Karpas-422 (cell line): Measurements from ENCODE around the gene HSF4. TPM values are rescaled to one million over a fixed set of nuclear protein-coding genes. Genes with fewer than 3 reads are reported as not detected.
A peak's percentile ranks its signal among the peaks of the same experiment; 100 is the strongest.

Experiments
- DNase-seq: peaks from one replicate; pipeline ENCODE4 v3.0.0-alpha.2; 2015
- H2AFZ ChIP-seq: fragments of 200-600 bp; sonication (generic); 2 replicates; pipeline ENCODE4 v1.6.1; 2014; ENCODE audit warnings: antibody characterized with exemption, low read length, mixed read lengths
- H3K27ac ChIP-seq: fragments of 200-600 bp; sonication (generic); 2 replicates; pipeline ENCODE4 v1.5.1; 2014; ENCODE audit warnings: mild to moderate bottlenecking, low read length, moderate library complexity
- H3K27me3 ChIP-seq: fragments of 200-600 bp; sonication (generic); 2 replicates; pipeline ENCODE4 v1.6.1; 2014; ENCODE audit warnings: low read length, mixed read lengths
- H3K36me3 ChIP-seq: fragments of 200-600 bp; sonication (generic); 2 replicates; pipeline ENCODE4 v1.6.1; 2014; ENCODE audit warnings: low read length, mixed read lengths; ENCODE audit not compliant: insufficient read depth
- H3K4me1 ChIP-seq: fragments of 200-600 bp; sonication (generic); 2 replicates; pipeline ENCODE4 v1.6.1; 2014; ENCODE audit warnings: mild to moderate bottlenecking, low read length, mixed read lengths
- H3K4me2 ChIP-seq: fragments of 200-600 bp; sonication (generic); 2 replicates; pipeline ENCODE4 v1.6.1; 2014; ENCODE audit warnings: low read length, low read depth, mild to moderate bottlenecking; ENCODE audit not compliant: poor library complexity, severe bottlenecking
- H3K4me3 ChIP-seq: fragments of 200-600 bp; sonication (generic); 2 replicates; pipeline ENCODE4 v1.5.1; 2014; ENCODE audit warnings: mild to moderate bottlenecking, antibody characterized with exemption, low read length, mixed read lengths
- H3K79me2 ChIP-seq: fragments of 200-600 bp; sonication (generic); 2 replicates; pipeline ENCODE4 v1.6.1; 2014; ENCODE audit warnings: mild to moderate bottlenecking, low read length, mixed read lengths
- H3K9ac ChIP-seq: fragments of 200-600 bp; sonication (generic); 2 replicates; pipeline ENCODE4 v1.6.0; 2014; ENCODE audit warnings: low read length
- H3K9me2 ChIP-seq: fragments of 200-600 bp; sonication (generic), shearing (Covaris generic); replicated peaks from 2 replicates; pipeline ENCODE4 v1.6.0; 2014; ENCODE audit warnings: mild to moderate bottlenecking, low read length, moderate library complexity; ENCODE audit not compliant: insufficient read depth
- H3K9me3 ChIP-seq: fragments of 300-700, 200-600 bp; sonication (generic); 2 replicates; pipeline ENCODE4 v1.6.1; 2014; ENCODE audit warnings: low read length, mixed read lengths
- H4K20me1 ChIP-seq: fragments of 200-600 bp; sonication (generic); 2 replicates; pipeline ENCODE4 v1.6.1; 2014; ENCODE audit warnings: mild to moderate bottlenecking, antibody characterized with exemption, low read length, low read depth; ENCODE audit not compliant: insufficient read depth
- total RNA-seq: library from RNA; depleted of rRNA; stranded (reverse); fragments of >200 nt; shearing (Covaris generic); gene quantifications from 2 replicates; pipeline ENCODE4 v1.2.3, GENCODE V29; 2014; ENCODE audit warnings: low replicate concordance

Gene HSF4
- total RNA-seq, 1 experiment from 2014 or later, result 12.4 TPM

DNA sequence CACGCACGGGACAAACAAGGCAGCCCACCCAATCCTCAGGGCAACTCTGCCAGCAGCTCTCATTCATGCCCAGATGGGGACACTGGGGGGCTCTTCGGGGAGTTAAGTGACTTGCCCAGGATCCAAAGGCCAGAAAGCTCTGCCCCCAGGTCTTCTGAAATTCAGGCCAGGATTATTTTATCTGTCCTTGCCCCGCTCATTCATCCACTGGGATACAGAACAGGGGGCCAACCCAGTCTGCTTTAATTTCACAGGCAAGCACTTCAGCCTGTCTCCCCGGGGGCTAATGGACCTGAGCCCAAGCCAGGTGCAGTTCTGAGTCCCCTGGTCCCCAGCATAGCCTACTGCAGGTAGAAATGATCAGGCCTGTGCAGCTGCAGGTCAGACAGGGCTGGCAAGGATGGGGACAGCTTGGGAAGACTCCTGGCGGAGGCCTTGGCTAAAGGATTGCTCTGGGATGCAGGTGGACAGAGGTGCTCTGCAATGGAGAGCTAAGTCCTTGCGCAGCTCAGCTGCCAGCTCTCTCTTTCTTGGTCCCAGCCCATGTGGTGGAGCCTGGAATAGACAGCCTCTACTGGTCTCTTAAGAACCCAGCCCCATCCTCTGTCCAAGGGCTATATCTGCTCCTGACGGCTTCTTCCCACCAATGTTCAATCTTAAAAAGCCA lies 13.0 kb upstream of the HSF4 start:
- H3K79me2 ChIP-seq, result no peaks in the 10 kb centered on the region
- H3K9me2 ChIP-seq, result no peaks in the 10 kb centered on the region
- peaks cover 24% of the 10 kb centered on the region; the same call in 1 of the 2 replicates for H4K20me1 ChIP-seq
- H3K27ac ChIP-seq, result no peak overlapping the region
- H2AFZ ChIP-seq, result no peak overlapping the region
- H3K4me1 ChIP-seq, result peaks cover 7% of the 10 kb centered on the region
- no peak overlapping the region for H3K9ac ChIP-seq
- H3K9me3 ChIP-seq, result no peaks in the 10 kb centered on the region
- no peak overlapping the region for H3K4me3 ChIP-seq
- no peaks in the 10 kb centered on the region; the same call in 1 of the 2 replicates for H3K36me3 ChIP-seq
- no peaks in the 10 kb centered on the region for H3K27me3 ChIP-seq
- DNase-seq, result no peak
- H3K4me2 ChIP-seq, result no peak overlapping the region

DNA sequence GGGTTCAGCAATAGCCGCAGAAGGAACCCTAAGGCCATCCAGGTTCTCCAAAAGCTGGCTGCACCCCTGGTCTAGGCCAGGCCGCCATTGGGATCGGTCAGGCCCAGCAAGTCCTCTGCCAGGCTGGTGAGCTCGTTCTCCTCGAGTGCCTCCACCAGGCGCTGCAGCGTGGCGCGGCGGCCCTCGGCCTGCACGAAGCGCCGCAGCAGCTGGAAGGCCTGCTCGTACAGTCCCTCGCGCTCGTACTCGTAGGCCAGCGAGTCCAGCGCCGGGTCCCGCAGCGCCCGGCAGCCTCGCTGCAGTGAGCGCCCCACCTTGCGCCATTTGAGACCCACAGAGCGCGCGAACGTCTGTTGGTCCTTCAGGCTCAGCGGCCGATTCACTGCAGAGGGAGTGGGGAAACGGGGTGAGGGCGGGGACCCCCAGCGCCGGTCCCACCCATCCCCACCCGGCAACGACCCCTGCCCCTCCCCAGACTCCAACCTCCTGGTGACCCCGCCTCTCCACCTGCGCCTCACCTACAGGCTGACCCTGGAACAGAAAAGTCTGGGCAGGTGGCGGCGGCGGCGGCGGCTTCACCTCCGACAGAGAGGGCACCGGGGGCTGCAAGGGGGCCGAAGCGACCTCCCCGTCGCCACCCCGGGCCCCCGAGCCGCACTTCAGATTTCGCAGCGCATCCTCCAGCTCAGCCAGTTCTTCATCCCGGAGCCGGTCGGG lies 9.8 kb upstream of the HSF4 start:
- no peaks in the 10 kb centered on the region for H3K36me3 ChIP-seq
- DNase-seq, result no peak
- H3K9me3 ChIP-seq, result no peaks in the 10 kb centered on the region
- H3K27me3 ChIP-seq, result no peaks in the 10 kb centered on the region
- H3K9me2 ChIP-seq, result no peaks in the 10 kb centered on the region
- no peaks in the 10 kb centered on the region for H3K79me2 ChIP-seq
- H2AFZ ChIP-seq, result no peak overlapping the region
- no peak overlapping the region for H3K9ac ChIP-seq
- peaks cover 20% of the 10 kb centered on the region for H3K4me1 ChIP-seq
- H3K4me2 ChIP-seq, result no peak overlapping the region
- H4K20me1 ChIP-seq, result peaks cover 32% of the 10 kb centered on the region; the same call in 1 of the 2 replicates
- H3K27ac ChIP-seq, result no peak overlapping the region
- no peak overlapping the region for H3K4me3 ChIP-seq

DNA sequence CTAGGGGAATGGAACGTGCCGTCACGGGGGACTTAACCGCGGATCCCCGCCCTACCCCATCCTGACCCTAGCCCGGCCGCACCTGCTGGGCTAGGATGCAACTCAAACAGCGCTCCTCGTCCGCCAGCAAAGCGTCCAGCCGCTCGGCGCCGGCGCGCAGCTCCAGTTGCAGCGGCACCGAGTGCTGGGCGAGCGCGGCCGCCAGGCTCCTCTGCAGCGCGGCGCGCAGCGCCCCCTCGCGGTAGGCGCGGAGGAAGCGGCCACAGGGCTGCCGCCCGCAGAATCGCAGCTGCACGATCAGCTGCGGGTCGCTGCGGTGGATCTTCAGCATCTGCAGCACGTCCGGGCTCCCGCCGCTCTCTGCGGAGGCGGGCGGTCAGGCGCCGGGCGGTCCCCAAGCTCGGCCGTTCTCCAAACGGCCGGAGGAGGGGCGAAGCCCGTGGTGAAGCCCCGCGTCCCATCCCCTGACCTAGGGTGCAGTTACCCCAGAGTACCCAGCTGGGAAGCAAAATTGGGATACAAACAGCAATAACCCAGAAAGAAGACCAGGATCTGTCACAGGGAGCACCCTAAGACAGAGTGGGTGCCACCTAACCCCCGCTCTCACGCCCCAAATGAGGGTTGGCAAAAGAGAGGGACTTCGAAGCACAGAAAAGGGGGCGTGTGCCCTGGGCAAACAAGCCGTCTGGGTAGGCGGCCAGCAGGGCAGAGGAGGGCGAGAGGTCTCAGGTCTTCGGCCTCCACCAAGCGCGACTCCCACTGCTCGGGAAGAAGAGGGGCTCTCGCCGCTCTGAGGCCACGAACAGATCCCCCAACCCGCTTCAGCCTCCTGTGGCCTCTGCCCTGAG lies 9.0 kb upstream of the HSF4 start:
- Histone ChIP-seq H4K20me1 (peaks cover 32% of the 10 kb centered on the region; the same call in 1 of the 2 replicates), H3K27me3 (no peaks in the 10 kb centered on the region), H2AFZ (no peak overlapping the region), H3K9ac (no peak overlapping the region), H3K4me3 (no peak overlapping the region), H3K27ac (no peak overlapping the region), H3K9me2 (no peaks in the 10 kb centered on the region), H3K9me3 (no peaks in the 10 kb centered on the region), H3K4me2 (no peak overlapping the region), H3K36me3 (no peaks in the 10 kb centered on the region), H3K4me1 (peaks cover 25% of the 10 kb centered on the region), H3K79me2 (no peaks in the 10 kb centered on the region)
- DNase-seq, result peak; percentile 90

DNA sequence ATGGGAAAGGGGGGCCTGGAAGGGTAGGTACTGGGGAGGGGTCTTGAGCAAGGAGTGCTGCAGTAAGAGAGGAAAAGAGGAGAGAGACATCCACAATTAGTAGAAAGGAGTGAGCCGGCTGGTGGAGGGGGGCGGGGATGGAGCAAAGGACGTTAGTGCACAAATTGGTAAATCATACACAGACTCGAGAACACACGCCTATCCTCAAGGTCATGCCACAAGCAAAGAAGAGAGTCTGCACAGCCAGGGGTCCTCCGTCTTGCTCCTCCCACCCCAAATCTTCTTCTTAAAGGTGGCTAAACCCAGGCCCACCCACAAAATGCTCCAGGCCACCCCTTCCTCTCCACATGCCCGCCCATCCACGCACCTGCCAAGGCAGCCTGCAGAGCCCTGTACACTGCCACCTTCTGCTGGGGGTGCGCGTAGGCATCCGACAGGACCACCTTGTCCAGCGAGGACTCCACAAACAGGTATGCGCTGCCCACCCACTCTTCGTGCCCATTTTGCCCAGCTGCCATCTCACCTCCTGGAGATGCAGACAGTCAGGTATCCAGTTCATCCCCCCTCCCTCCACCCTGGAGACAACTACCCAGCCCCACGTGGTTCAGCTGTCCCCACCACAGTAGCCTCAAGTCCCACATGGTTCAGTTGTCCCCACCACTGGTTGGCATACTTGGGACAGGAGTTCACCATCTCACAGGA lies 8.3 kb upstream of the HSF4 start:
- peaks cover 32% of the 10 kb centered on the region for H3K4me1 ChIP-seq
- H3K4me2 ChIP-seq, result no peak overlapping the region
- H3K9me2 ChIP-seq, result no peaks in the 10 kb centered on the region
- H2AFZ ChIP-seq, result no peak overlapping the region
- H3K9me3 ChIP-seq, result no peaks in the 10 kb centered on the region
- H3K27ac ChIP-seq, result no peak overlapping the region
- no peaks in the 10 kb centered on the region for H3K36me3 ChIP-seq
- no peaks in the 10 kb centered on the region for H3K79me2 ChIP-seq
- no peak overlapping the region for H3K9ac ChIP-seq
- H4K20me1 ChIP-seq, result peaks cover 33% of the 10 kb centered on the region; the same call in 1 of the 2 replicates
- no peak overlapping the region for H3K4me3 ChIP-seq
- H3K27me3 ChIP-seq, result no peaks in the 10 kb centered on the region
- DNase-seq, result no peak

DNA sequence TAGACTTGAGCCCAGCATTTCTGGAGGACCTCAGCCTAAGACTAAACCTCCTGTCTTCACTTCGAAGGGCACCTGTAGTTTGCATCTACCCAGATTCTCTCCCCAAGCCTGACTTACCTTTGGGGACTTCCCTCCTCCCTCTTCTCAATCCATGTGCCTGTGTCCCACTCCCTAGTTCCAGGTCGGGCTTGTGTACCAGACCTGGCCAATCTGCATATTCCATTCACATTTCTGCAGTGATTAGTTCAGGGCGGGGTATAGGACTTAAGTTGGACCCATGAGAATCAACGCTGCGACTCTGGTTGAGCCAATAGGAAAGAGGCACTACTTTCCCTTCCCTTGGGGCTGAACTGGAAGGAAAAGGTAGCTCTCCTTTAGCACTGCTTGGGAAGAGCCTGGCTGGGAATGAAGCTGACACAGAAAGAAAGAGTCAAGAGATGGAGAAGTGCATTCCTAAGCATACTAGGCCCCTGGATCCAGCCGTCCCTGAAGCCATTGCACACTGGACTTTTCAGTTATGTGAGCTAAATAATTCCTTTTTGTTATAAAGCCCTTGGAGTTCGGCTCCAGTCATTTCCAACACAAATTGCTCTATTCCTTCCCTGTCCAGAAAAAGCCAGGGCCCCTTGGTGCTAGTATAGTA lies 7.3 kb upstream of the HSF4 start:
- H3K27me3 ChIP-seq, result no peaks in the 10 kb centered on the region
- no peak overlapping the region for H3K27ac ChIP-seq
- peaks cover 37% of the 10 kb centered on the region; the same call in 1 of the 2 replicates for H4K20me1 ChIP-seq
- no peaks in the 10 kb centered on the region for H3K9me3 ChIP-seq
- H3K4me2 ChIP-seq, result no peak overlapping the region
- peaks cover 32% of the 10 kb centered on the region for H3K4me1 ChIP-seq
- H3K4me3 ChIP-seq, result no peak overlapping the region
- no peak overlapping the region for H2AFZ ChIP-seq
- H3K9ac ChIP-seq, result no peak overlapping the region
- DNase-seq, result no peak
- H3K9me2 ChIP-seq, result no peaks in the 10 kb centered on the region
- H3K79me2 ChIP-seq, result no peaks in the 10 kb centered on the region
- H3K36me3 ChIP-seq, result no peaks in the 10 kb centered on the region

DNA sequence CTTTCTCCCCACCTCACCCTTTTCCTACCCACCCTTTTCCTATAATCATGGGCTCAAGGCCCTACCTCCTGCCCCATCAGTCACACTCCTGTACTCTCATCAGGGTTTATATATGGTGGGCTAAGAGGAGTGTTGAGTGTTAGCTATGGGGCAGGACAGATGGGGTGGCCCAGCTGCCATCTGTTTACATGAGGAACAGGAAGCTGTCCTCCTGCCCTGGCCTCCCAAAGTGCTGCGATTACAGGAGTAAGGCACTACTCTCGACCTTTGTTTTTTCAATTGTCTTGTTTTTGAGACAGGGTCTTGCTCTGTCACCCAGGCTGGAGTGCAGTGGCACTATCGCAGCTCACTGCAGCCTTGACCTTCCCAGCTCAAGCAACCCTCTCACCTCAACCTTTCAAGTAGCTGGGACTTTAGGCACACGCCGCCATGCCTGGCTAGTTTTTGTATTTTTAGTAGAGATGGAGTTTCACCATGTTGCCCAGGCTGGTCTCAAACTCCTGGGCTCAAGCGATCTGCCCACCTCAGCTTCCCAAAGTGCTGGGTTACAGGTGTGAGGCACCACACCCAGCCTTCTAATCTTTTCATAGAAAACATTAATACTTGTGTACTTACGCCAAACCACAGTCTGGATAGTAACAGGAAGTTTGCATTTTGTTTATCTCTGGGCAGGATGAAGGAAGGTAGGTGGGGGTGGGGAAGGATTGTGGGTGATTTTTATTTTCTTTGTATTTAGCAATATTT lies 6.5 kb upstream of the HSF4 start:
- 0 out of 2 replicates have a peak overlapping the region, but pooled peaks have one; percentile 97 for H3K4me3 ChIP-seq
- no peak overlapping the region for H3K9ac ChIP-seq
- peaks cover 32% of the 10 kb centered on the region for H3K4me1 ChIP-seq
- no peaks in the 10 kb centered on the region for H3K9me3 ChIP-seq
- H3K9me2 ChIP-seq, result no peaks in the 10 kb centered on the region
- DNase-seq, result no peak
- no peak overlapping the region for H3K27ac ChIP-seq
- H3K36me3 ChIP-seq, result no peaks in the 10 kb centered on the region
- H4K20me1 ChIP-seq, result peaks cover 37% of the 10 kb centered on the region; the same call in 1 of the 2 replicates
- peak overlapping the region; percentile 97 for H3K4me2 ChIP-seq
- no peaks in the 10 kb centered on the region for H3K79me2 ChIP-seq
- no peaks in the 10 kb centered on the region for H3K27me3 ChIP-seq
- no peak overlapping the region for H2AFZ ChIP-seq
